Measurements from ENCODE around the gene TAF1B.

GRCh38 chr2:9800639-9800974 lies 42.7 kb upstream of the TAF1B start:
- TF ChIP-seq CTCF (IDR thresholded peaks at IDR 0.05) (no peak), POLR2AphosphoS5 (IDR thresholded peaks at IDR 0.05; ENCODE audit: low read depth, low read length) (no peak), TCF7L2 (IDR thresholded peaks at IDR 0.05; ENCODE audit: low read depth, low read length) (no peak), REST (IDR thresholded peaks at IDR 0.05; ENCODE audit: insufficient read depth in 1 of 2, low read depth in 2 of 2, low read length in 1 of 2) (no peak)
